ENCODE data around the gene CEP290. TPM values are rescaled to one million over a fixed set of nuclear protein-coding genes. Genes with fewer than 3 reads are reported as not detected.

CEP290 gene
- total RNA-seq, 1 experiment from 2014 or later = 27.3 TPM

- BruUV-seq (replicated peaks) = no TSS peak
- POLR2A ChIA-PET (ENCODE audit: low non-redundant PET) = no interaction called here
- no peaks in the 10 kb centered on the region for H3K27me3 ChIP-seq (replicated peaks; ENCODE audit: insufficient read depth, low read depth, low read length, poor library complexity)
- CTCF ChIA-PET = no interaction called here
- H3K4me1 ChIP-seq (ENCODE audit: insufficient read depth, low read length, poor library complexity, severe bottlenecking) = peaks cover 10% of the 10 kb centered on the region
- H3K36me3 ChIP-seq (ENCODE audit: insufficient read depth, low read length, poor library complexity, severe bottlenecking) = peaks cover 4% of the 10 kb centered on the region
- no peaks in the 10 kb centered on the region for H3K9me3 ChIP-seq (ENCODE audit: low read depth, low read length, poor library complexity, severe bottlenecking)
- intact Hi-C loops (cut with micrococcal nuclease; ENCODE audit: unreplicated experiment) = no loop called here
- no peak overlapping the region for H3K27ac ChIP-seq (ENCODE audit: low read depth, low read length, poor library complexity, severe bottlenecking)
- H3K4me3 ChIP-seq (ENCODE audit: low read depth, low read length, poor library complexity, severe bottlenecking) = no peak overlapping the region
- TF ChIP-seq CTCF (conservative IDR thresholded peaks at IDR 0.05; ENCODE audit: low read depth, low read length) (no peak), EZH2 (IDR thresholded peaks at IDR 0.05; ENCODE audit: borderline replicate concordance, low read depth, low read length, poor library complexity, severe bottlenecking) (no peak)
- no peak for DNase-seq (ENCODE audit: low spot score)
These were observed 79.4 kb downstream of the CEP290 start for GRCh38 chr12:88062474-88062873.

- H3K36me3 ChIP-seq (ENCODE audit: insufficient read depth, low read length, poor library complexity, severe bottlenecking) = peaks cover 4% of the 10 kb centered on the region
- no peak for DNase-seq (ENCODE audit: low spot score)
- H3K4me3 ChIP-seq (ENCODE audit: low read depth, low read length, poor library complexity, severe bottlenecking) = no peak overlapping the region
- H3K9me3 ChIP-seq (ENCODE audit: low read depth, low read length, poor library complexity, severe bottlenecking) = no peaks in the 10 kb centered on the region
- no peak for TF ChIP-seq CTCF (conservative IDR thresholded peaks at IDR 0.05; ENCODE audit: low read depth, low read length)
- TF ChIP-seq EZH2 (IDR thresholded peaks at IDR 0.05; ENCODE audit: borderline replicate concordance, low read depth, low read length, poor library complexity, severe bottlenecking) = no peak
- peaks cover 5% of the 10 kb centered on the region for H3K4me1 ChIP-seq (ENCODE audit: insufficient read depth, low read length, poor library complexity, severe bottlenecking)
- no TSS peak for BruUV-seq (replicated peaks)
- intact Hi-C loops (cut with micrococcal nuclease; ENCODE audit: unreplicated experiment) = no loop called here
- H3K27me3 ChIP-seq (replicated peaks; ENCODE audit: insufficient read depth, low read depth, low read length, poor library complexity) = no peaks in the 10 kb centered on the region
- POLR2A ChIA-PET (ENCODE audit: low non-redundant PET) = no interaction called here
- CTCF ChIA-PET = no interaction called here
- no peak overlapping the region for H3K27ac ChIP-seq (ENCODE audit: low read depth, low read length, poor library complexity, severe bottlenecking)
These were observed 83.2 kb downstream of the CEP290 start for GRCh38 chr12:88058719-88059077.

GRCh38 chr12:88057994-88058718, 83.7 kb downstream of the CEP290 start:
- no TSS peak for BruUV-seq (replicated peaks)
- TF ChIP-seq CTCF (conservative IDR thresholded peaks at IDR 0.05; ENCODE audit: low read depth, low read length) (no peak), EZH2 (IDR thresholded peaks at IDR 0.05; ENCODE audit: borderline replicate concordance, low read depth, low read length, poor library complexity, severe bottlenecking) (no peak)
- H3K27me3 ChIP-seq (replicated peaks; ENCODE audit: insufficient read depth, low read depth, low read length, poor library complexity) = no peaks in the 10 kb centered on the region
- H3K36me3 ChIP-seq (ENCODE audit: insufficient read depth, low read length, poor library complexity, severe bottlenecking) = peaks cover 7% of the 10 kb centered on the region
- no peak for DNase-seq (ENCODE audit: low spot score)
- ChIA-PET CTCF (no interaction called here), POLR2A (ENCODE audit: low non-redundant PET) (no interaction called here)
- intact Hi-C loops (cut with micrococcal nuclease; ENCODE audit: unreplicated experiment) = no loop called here
- no peaks in the 10 kb centered on the region for H3K9me3 ChIP-seq (ENCODE audit: low read depth, low read length, poor library complexity, severe bottlenecking)
- H3K4me1 ChIP-seq (ENCODE audit: insufficient read depth, low read length, poor library complexity, severe bottlenecking) = no peaks in the 10 kb centered on the region
- no peak overlapping the region for H3K27ac ChIP-seq (ENCODE audit: low read depth, low read length, poor library complexity, severe bottlenecking)
- H3K4me3 ChIP-seq (ENCODE audit: low read depth, low read length, poor library complexity, severe bottlenecking) = no peak overlapping the region

Measured in A673 (cell line).